GM12892 (cell line): ENCODE results near the gene ACTRT3.

ENCODE experiments used
- POLR2A ChIP-seq: IDR thresholded peaks from 2 replicates; pipeline ENCODE4 v1.6.1; 2011; ENCODE audit warnings: low read depth, low read length, control low read depth
- POLR2AphosphoS5 ChIP-seq: IDR thresholded peaks from 2 replicates; pipeline ENCODE4 v1.6.1; 2011; ENCODE audit warnings: low read depth, low read length, control low read depth
- TAF1 ChIP-seq: IDR thresholded peaks from 2 replicates; pipeline ENCODE4 v1.6.1; 2011; ENCODE audit warnings: low read depth, mild to moderate bottlenecking, control low read depth, low read length, borderline replicate concordance

- peak; percentile 68 for TF ChIP-seq POLR2AphosphoS5
- TF ChIP-seq TAF1: peak; percentile 57; the same call in 1 of the 2 replicates
- peak; percentile 76 for TF ChIP-seq POLR2A
Observed at GRCh38 chr3:169813757-169814517, 44.6 kb upstream of the ACTRT3 start.
